GM23248 (cell line): ENCODE measurements around the gene NLRP11. TPM values are rescaled to one million over a fixed set of nuclear protein-coding genes. Genes with fewer than 3 reads are reported as not detected.

Source experiments
- DNase-seq: peaks from one replicate; pipeline ENCODE4 v3.0.0-alpha.2; 2015
- H2AFZ ChIP-seq: fragments of 200-600 bp; sonication (generic); 2 replicates; pipeline ENCODE4 v1.6.1; 2016; ENCODE audit warnings: antibody characterized with exemption
- H3F3A ChIP-seq: fragments of 200-600 bp; sonication (generic); 2 replicates; pipeline ENCODE4 v1.6.1; 2016; ENCODE audit warnings: mild to moderate bottlenecking, antibody characterized with exemption, mixed run types; ENCODE audit not compliant: insufficient read depth
- H3K27ac ChIP-seq: fragments of 200-600 bp; sonication (generic); 2 replicates; pipeline ENCODE4 v1.5.1; 2016; ENCODE audit warnings: mild to moderate bottlenecking
- H3K27me3 ChIP-seq: fragments of 200-600 bp; sonication (generic); replicated peaks from 2 replicates; pipeline ENCODE4 v1.6.1; 2016; ENCODE audit warnings: mild to moderate bottlenecking; ENCODE audit not compliant: insufficient read depth
- H3K36me3 ChIP-seq: fragments of 200-600 bp; sonication (generic); 2 replicates; pipeline ENCODE4 v1.6.1; 2016; ENCODE audit warnings: low read depth, mild to moderate bottlenecking
- H3K4me1 ChIP-seq: fragments of 200-600 bp; sonication (generic); 2 replicates; pipeline ENCODE4 v1.6.1; 2016; ENCODE audit warnings: mild to moderate bottlenecking; ENCODE audit not compliant: insufficient read depth
- H3K4me2 ChIP-seq: fragments of 200-600 bp; sonication (generic); one replicate; pipeline ENCODE4 v1.6.1; 2016; ENCODE audit warnings: mild to moderate bottlenecking; ENCODE audit not compliant: unreplicated experiment
- H3K4me3 ChIP-seq: fragments of 200-600 bp; sonication (generic); 2 replicates; pipeline ENCODE4 v1.5.1; 2016; ENCODE audit warnings: mild to moderate bottlenecking
- H3K79me2 ChIP-seq: fragments of 200-600 bp; sonication (generic); 2 replicates; pipeline ENCODE4 v1.6.1; 2016; ENCODE audit warnings: mild to moderate bottlenecking; ENCODE audit not compliant: insufficient read depth
- H3K9ac ChIP-seq: fragments of 200-600 bp; sonication (generic); 2 replicates; pipeline ENCODE4 v1.6.1; 2016; ENCODE audit warnings: mild to moderate bottlenecking
- H3K9me2 ChIP-seq: fragments of 200-600 bp; sonication (generic); 2 replicates; pipeline ENCODE4 v1.6.1; 2016; ENCODE audit warnings: mixed run types, mild to moderate bottlenecking, moderate library complexity; ENCODE audit not compliant: insufficient read depth
- H3K9me3 ChIP-seq: fragments of 200-600 bp; sonication (generic); one replicate; pipeline ENCODE4 v1.6.1; 2017; ENCODE audit warnings: low read depth
- H4K20me1 ChIP-seq: fragments of 200-600 bp; sonication (generic); 2 replicates; pipeline ENCODE4 v1.6.0; 2016; ENCODE audit not compliant: insufficient read depth
- EZH2 ChIP-seq: fragments of 200-600 bp; sonication (generic); IDR thresholded peaks from 2 replicates; pipeline ENCODE4 v1.6.1; 2018; ENCODE audit warnings: antibody characterized with exemption, mild to moderate bottlenecking; ENCODE audit not compliant: insufficient read depth, poor library complexity, severe bottlenecking
- EZH2phosphoT487 ChIP-seq: fragments of 200-600 bp; sonication (generic); IDR thresholded peaks from 2 replicates; pipeline ENCODE4 v1.6.1; 2018; ENCODE audit warnings: antibody characterized with exemption, moderate library complexity, mild to moderate bottlenecking, low read depth; ENCODE audit not compliant: insufficient read depth
- WGBS, 2 experiments: methylation state at CpG; one replicate each; pipeline ENCODE4 v1.1.6; 2015 to 2017; ENCODE audit warnings: low lambda C conversion rate in 2 of 2, low coverage in 1 of 2; ENCODE audit errors: missing lambda C conversion rate in 2 of 2; 5-methylcytosine and 5-hydroxymethylcytosine counted together
- in situ Hi-C: fragments of 300-500 bp; cut with MboI; formaldehyde crosslinking; loops from 2 replicates; pipeline ENCODE4 v1.15.0; 2020
- polyA plus RNA-seq: library from polyadenylated mRNA; unstranded; fragments of >200 nt; fragmentation: Nextera tagmentation; extraction: Ambion mirVana; gene quantifications from 2 replicates; pipeline ENCODE4 v1.2.1, GENCODE V29; 2016
- total RNA-seq: library from RNA; depleted of rRNA; stranded (reverse); fragments of >200 nt; shearing (Covaris generic); gene quantifications from 2 replicates; pipeline ENCODE4 v1.2.3, GENCODE V29; 2014

Gene NLRP11
- total and polyA plus RNA-seq, 2 experiments from 2014 or later = not detected

- TF ChIP-seq EZH2 = no peak
- no peak for TF ChIP-seq EZH2phosphoT487
These were observed 27.2 kb upstream of the NLRP11 start for GRCh38 chr19:55858969-55859368.

DNA sequence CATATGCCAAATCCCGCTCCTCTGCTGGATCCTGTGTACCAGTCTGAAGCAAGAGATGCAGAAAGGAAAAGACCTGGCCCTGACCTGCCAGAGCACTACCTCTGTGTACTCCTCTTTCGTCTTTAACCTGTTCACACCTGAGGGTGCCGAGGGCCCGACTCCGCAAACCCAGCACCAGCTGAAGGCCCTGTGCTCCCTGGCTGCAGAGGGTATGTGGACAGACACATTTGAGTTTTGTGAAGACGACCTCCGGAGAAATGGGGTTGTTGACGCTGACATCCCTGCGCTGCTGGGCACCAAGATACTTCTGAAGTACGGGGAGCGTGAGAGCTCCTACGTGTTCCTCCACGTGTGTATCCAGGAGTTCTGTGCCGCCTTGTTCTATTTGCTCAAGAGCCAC lies 26.6 kb upstream of the NLRP11 start:
- Histone ChIP-seq H3K36me3 (no peaks in the 10 kb centered on the region), H3K27me3 (no peaks in the 10 kb centered on the region), H3K27ac (no peak overlapping the region), H3K9me2 (no peaks in the 10 kb centered on the region), H3K4me3 (no peak overlapping the region), H3K4me1 (no peaks in the 10 kb centered on the region), H3K9ac (no peak overlapping the region), H3K9me3 (no peaks in the 10 kb centered on the region), H3K4me2 (no peak overlapping the region), H2AFZ (no peak overlapping the region), H4K20me1 (no peaks in the 10 kb centered on the region), H3F3A (no peaks in the 10 kb centered on the region), H3K79me2 (no peaks in the 10 kb centered on the region)
- WGBS, 2 experiments = 52 to 57% methylated on average over 14 of the region's 14 CpGs
- TF ChIP-seq EZH2 (no peak), EZH2phosphoT487 (no peak)
- no peak for DNase-seq
- in situ Hi-C loops = no loop called here

More at GRCh38 chr19:55858969-55859368, 27.2 kb upstream of the NLRP11 start:
- Histone ChIP-seq H3K9me2 (no peaks in the 10 kb centered on the region), H3K4me3 (no peak overlapping the region), H3F3A (no peaks in the 10 kb centered on the region), H3K4me2 (no peak overlapping the region), H3K9ac (no peak overlapping the region), H3K36me3 (no peaks in the 10 kb centered on the region), H3K27ac (no peak overlapping the region), H4K20me1 (no peaks in the 10 kb centered on the region), H3K79me2 (no peaks in the 10 kb centered on the region), H3K4me1 (no peaks in the 10 kb centered on the region), H3K27me3 (no peaks in the 10 kb centered on the region), H3K9me3 (no peaks in the 10 kb centered on the region), H2AFZ (no peak overlapping the region)
- WGBS, 2 experiments = 7 to 16% methylated on average over 5 of the region's 5 CpGs
- no peak for DNase-seq
- in situ Hi-C loops = no loop called here

DNA sequence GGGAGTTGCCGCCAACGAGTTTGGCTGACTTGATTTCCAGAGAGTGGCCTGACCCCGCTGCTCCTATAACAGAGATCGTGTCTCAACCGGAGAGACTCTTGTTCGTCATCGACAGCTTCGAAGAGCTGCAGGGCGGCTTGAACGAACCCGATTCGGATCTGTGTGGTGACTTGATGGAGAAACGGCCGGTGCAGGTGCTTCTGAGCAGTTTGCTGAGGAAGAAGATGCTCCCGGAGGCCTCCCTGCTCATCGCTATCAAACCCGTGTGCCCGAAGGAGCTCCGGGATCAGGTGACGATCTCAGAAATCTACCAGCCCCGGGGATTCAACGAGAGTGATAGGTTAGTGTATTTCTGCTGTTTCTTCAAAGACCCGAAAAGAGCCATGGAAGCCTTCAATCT lies 26.2 kb upstream of the NLRP11 start:
- H3K4me2 ChIP-seq = no peak overlapping the region
- H3K36me3 ChIP-seq = no peaks in the 10 kb centered on the region
- no peaks in the 10 kb centered on the region for H3F3A ChIP-seq
- no peak overlapping the region for H3K9ac ChIP-seq
- DNase-seq = no peak
- TF ChIP-seq EZH2 (no peak), EZH2phosphoT487 (no peak)
- no peaks in the 10 kb centered on the region for H4K20me1 ChIP-seq
- no peak overlapping the region for H3K4me3 ChIP-seq
- WGBS, 2 experiments = 53 to 55% methylated on average over 23 of the region's 23 CpGs
- H2AFZ ChIP-seq = no peak overlapping the region
- H3K27me3 ChIP-seq = no peaks in the 10 kb centered on the region
- H3K79me2 ChIP-seq = no peaks in the 10 kb centered on the region
- no peaks in the 10 kb centered on the region for H3K9me3 ChIP-seq
- H3K9me2 ChIP-seq = no peaks in the 10 kb centered on the region
- no peak overlapping the region for H3K27ac ChIP-seq
- no peaks in the 10 kb centered on the region for H3K4me1 ChIP-seq
- in situ Hi-C loops = no loop called here

DNA sequence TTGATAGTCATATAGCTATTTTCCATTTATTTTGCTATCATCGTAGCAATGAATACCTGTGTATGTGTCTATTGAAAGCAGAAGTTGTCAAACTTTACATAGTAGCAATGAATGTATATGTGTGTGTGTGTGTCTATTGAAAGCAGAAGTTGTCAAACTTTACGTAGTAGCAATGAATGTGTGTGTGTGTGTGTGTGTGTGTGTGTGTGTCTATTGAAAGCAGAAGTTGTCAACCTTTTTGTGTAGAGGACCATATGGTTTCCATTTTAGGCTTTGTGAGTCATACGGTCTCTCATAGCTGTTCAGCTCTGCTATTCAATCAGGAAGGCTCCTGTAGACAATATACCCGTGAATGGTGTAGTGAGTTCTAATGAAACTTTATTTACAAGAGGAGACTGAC lies 25.4 kb upstream of the NLRP11 start:
- WGBS, 2 experiments = 40 to 46% methylated on average over 4 of the region's 4 CpGs
- in situ Hi-C loops = no loop called here
- H3F3A ChIP-seq = no peaks in the 10 kb centered on the region

DNA sequence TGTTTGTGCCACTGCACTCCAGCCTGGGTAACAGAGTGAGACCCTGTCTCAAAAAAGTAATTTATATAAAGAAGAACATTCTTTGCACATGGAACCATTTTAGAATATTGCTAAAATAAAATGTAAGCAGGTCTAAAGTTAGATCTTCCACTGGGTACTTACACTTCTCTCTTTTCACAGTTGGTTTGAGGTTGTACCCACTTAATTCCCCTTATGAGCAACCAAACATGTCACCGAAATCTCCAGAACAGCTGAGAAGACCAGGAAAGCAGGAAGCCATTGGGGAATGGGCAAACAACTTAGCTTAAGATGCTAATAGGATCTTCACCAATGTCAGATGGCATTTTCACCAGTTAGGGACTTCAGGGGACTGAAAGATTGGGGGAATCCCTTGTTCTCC lies 23.4 kb upstream of the NLRP11 start:
- in situ Hi-C loops = no loop called here
- no peak overlapping the region for H2AFZ ChIP-seq
- no peak overlapping the region for H3K4me3 ChIP-seq

More for the DNA sequence above, 25.4 kb upstream of the NLRP11 start:
- Histone ChIP-seq H3K36me3 (no peaks in the 10 kb centered on the region), H3K4me1 (no peaks in the 10 kb centered on the region), H3K9me3 (no peaks in the 10 kb centered on the region), H2AFZ (no peak overlapping the region), H3K9me2 (no peaks in the 10 kb centered on the region), H3K4me3 (no peak overlapping the region), H3K4me2 (no peak overlapping the region), H3K27ac (no peak overlapping the region), H3K27me3 (no peaks in the 10 kb centered on the region), H4K20me1 (no peaks in the 10 kb centered on the region), H3K9ac (no peak overlapping the region), H3K79me2 (no peaks in the 10 kb centered on the region)
- no peak for DNase-seq
- TF ChIP-seq EZH2phosphoT487 (no peak), EZH2 (no peak)

More for the DNA sequence above, 23.4 kb upstream of the NLRP11 start:
- 0 to 3% methylated on average over 1 of the region's 1 CpG for WGBS, 2 experiments
- Histone ChIP-seq H3K27me3 (no peaks in the 10 kb centered on the region), H3K9ac (no peak overlapping the region), H3K36me3 (no peaks in the 10 kb centered on the region), H3K79me2 (no peaks in the 10 kb centered on the region), H4K20me1 (no peaks in the 10 kb centered on the region), H3K4me1 (no peaks in the 10 kb centered on the region), H3K4me2 (no peak overlapping the region), H3K9me2 (no peaks in the 10 kb centered on the region), H3K27ac (no peak overlapping the region), H3K9me3 (no peaks in the 10 kb centered on the region), H3F3A (no peaks in the 10 kb centered on the region)
- no peak for DNase-seq
- no peak for TF ChIP-seq EZH2
